Measurements from ENCODE around the gene NECAB3.
"Not testable (repeated sequence)": the region's sequence is repeated elsewhere in the genome, so short reads cannot be mapped to it uniquely, and the experiment has no call there.

DNA sequence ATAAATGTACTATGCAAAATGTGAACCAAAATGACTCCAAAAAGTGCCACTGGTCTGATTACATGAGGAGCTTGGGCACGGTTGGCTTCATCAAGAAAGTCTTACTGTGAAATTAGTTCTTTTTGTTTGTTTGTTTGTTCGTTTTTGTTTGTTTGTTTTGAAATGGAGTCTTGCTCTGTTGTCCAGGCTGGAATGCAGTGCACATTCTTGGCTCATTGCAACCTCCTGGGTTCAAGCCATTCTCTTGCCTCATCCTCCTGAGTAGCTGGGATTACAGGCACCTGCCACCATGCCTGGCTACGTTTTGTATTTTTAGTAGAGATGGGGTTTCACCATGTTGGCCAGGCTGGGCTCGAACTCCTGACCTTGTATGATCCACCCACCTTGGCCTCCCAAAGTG lies 42.3 kb downstream of the NECAB3 start:
- not testable (repeated sequence) for TF ChIP-seq CTCF (IDR thresholded peaks at IDR 0.05; ENCODE audit: insufficient read depth, low read depth, low read length); EZH2 (IDR thresholded peaks at IDR 0.05; ENCODE audit: insufficient read depth, low read length)
